Stimulated activated CD4-positive, alpha-beta T cell treated with anti-CD3 and anti-CD28 coated beads, TNF-alpha, amount 100 ng/mL, for 1 hour (primary cell): Measurements from ENCODE around the gene PTPRM.

ENCODE experiments used
- DNase-seq, 3 donors: peaks; one replicate each; pipeline ENCODE4 v3.0.0-alpha.2; 2020; ENCODE audit warnings: low read depth in 3 of 3, low spot score in 1 of 3

Gene PTPRM

GRCh38 chr18:8212896-8213780, 646.0 kb downstream of the PTPRM start:
- DNase-seq = no peak

- DNase-seq = no peak
These were observed 648.6 kb downstream of the PTPRM start for GRCh38 chr18:8215741-8216140.

- no peak for DNase-seq
These were observed 650.0 kb downstream of the PTPRM start for GRCh38 chr18:8217051-8217564.

GRCh38 chr18:8218197-8218596, 651.1 kb downstream of the PTPRM start:
- DNase-seq = no peak

- DNase-seq = no peak
These were observed 654.3 kb downstream of the PTPRM start for GRCh38 chr18:8221452-8221851.

- DNase-seq = no peak
These were observed 657.5 kb downstream of the PTPRM start for GRCh38 chr18:8224576-8224975.

GRCh38 chr18:8229040-8229439, 661.9 kb downstream of the PTPRM start:
- DNase-seq = no peak

GRCh38 chr18:8229787-8230186, 662.7 kb downstream of the PTPRM start:
- DNase-seq = no peak

GRCh38 chr18:8231316-8231715, 664.2 kb downstream of the PTPRM start:
- no peak for DNase-seq

GRCh38 chr18:8232791-8233190, 665.7 kb downstream of the PTPRM start:
- DNase-seq = no peak

GRCh38 chr18:8235894-8236293, 668.8 kb downstream of the PTPRM start:
- no peak for DNase-seq

GRCh38 chr18:8238507-8238906, 671.4 kb downstream of the PTPRM start:
- no peak for DNase-seq

- DNase-seq = no peak
These were observed 674.6 kb downstream of the PTPRM start for GRCh38 chr18:8241731-8242130.

- DNase-seq = no peak
These were observed 675.1 kb downstream of the PTPRM start for GRCh38 chr18:8242151-8242696.

- no peak for DNase-seq
These were observed 680.6 kb downstream of the PTPRM start for GRCh38 chr18:8247700-8248099.

GRCh38 chr18:8248576-8248975, 681.5 kb downstream of the PTPRM start:
- no peak for DNase-seq

GRCh38 chr18:8249811-8250210, 682.7 kb downstream of the PTPRM start:
- DNase-seq = no peak

- no peak for DNase-seq
These were observed 685.3 kb downstream of the PTPRM start for GRCh38 chr18:8252371-8252770.

GRCh38 chr18:8253944-8254343, 686.8 kb downstream of the PTPRM start:
- DNase-seq = no peak

GRCh38 chr18:8254654-8255053, 687.5 kb downstream of the PTPRM start:
- no peak for DNase-seq

GRCh38 chr18:8257851-8258434, 690.8 kb downstream of the PTPRM start:
- no peak for DNase-seq

GRCh38 chr18:8260319-8260718, 693.2 kb downstream of the PTPRM start:
- DNase-seq = no peak
